ELF-1 (cell line): Measurements from ENCODE around the gene ZNF408.
A peak's percentile ranks its signal among the peaks of the same experiment; 100 is the strongest.
"Not testable (repeated sequence)": the region's sequence is repeated elsewhere in the genome, so short reads cannot be mapped to it uniquely, and the experiment has no call there.

Experiments used
- DNase-seq: peaks from one replicate; pipeline ENCODE4 v3.0.0-alpha.2; 2016; ENCODE audit warnings: low read depth, low spot score

Gene ZNF408

DNA sequence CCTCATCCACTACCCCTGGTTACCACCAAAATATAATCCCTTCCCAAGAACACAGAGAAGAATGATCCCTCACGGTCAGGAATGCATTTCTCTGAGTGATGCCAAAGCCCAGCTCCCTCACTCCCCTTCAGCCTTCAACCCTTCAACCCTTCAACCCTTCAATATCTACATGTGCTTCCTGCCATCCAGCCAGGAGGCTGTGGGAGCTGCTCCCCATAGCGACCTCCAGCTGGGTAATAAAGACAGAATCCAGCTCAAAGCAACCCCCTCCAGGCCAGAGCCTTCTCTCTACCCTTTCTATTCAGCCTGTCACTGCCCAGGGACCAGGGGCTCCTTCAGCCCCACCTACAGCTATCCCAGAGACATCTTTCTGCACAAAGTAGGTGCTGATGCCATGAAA, 3.1 kb upstream of the ZNF408 start:
- no peak for DNase-seq

DNA sequence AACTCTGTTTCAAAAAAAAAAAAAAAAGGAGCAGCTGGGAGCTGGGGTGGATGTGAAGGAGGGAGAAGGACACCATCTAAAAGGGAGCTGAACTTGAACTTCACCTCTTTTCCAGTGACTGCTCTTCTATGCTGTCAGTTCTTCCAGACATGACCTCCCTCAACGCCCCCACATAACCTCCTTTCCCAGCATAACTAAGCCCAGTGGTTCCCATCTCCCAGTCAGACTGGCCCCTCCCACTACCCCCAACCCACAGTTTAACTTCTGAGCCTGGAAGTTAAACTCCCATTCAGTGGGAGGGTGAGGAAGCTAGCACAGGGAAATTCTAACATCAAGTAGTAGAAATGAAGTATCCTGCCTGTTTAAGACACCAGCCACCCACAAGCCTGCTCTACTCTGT, 2.2 kb upstream of the ZNF408 start:
- DNase-seq = no peak

DNA sequence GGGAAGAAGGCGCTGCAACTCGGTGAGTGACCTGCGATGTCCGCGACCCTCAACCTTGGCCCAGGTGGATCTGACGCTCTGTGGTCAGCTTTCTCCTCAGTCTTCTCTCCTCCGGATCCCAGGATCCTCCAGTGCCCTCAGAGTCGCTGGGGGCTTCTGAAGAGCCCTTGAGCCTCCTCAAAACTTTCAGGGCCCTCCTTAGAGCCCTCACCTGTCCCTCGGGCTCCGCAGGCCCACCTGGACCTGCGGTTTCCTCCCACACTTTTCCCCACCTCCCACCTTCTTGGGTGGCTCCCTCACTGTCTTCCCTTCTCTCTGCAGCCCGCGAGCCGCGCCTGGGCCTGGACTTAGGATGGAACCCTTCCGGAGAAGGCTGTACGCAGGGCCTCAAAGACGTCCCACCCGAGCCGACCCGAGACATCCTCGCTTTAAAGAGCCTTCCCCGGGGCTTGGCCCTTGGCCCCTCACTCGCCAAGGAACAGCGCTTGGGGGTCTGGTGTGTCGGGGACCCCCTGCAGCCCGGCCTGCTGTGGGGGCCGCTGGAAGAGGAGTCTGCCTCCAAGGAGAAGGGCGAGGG, 335 bp downstream of the ZNF408 start:
- DNase-seq = no peak

DNA sequence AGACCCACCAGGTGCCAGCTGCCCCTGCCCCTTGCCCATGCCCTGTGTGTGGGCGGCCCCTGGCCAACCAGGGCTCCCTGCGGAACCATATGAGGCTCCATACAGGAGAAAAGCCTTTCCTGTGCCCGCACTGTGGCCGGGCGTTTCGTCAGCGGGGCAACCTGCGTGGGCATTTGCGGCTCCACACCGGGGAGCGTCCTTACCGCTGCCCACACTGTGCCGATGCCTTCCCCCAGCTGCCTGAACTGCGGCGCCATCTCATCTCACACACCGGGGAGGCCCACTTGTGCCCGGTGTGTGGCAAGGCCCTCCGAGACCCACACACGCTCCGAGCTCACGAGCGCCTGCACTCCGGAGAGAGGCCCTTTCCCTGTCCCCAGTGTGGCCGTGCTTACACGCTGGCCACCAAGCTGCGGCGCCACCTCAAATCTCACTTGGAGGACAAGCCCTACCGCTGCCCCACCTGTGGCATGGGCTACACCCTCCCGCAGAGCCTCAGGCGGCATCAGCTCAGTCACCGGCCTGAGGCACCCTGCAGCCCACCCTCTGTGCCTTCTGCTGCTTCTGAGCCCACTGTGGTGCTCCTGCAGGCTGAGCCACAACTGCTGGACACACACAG, 4.3 kb downstream of the ZNF408 start:
- no peak for DNase-seq

DNA sequence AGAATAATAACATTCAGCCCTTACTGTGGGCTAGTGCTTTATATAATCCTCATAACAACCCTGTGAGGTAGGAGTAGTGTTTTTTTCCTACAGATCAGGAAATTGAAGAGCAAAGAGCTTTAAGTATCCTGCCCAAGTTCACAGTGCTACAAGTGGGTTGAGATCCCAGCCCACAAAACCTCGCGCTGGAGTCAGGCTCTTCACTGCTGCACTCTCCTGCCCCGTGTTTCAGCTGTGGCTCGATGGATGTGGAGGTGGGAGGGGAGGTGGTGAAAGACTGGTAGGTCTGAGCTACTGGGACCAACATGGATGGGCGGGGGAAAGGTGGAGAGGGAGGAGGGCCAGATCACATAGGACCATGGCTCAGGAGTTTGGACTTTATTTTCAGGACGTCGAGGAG, 6.1 kb downstream of the ZNF408 start:
- no peak for DNase-seq

DNA sequence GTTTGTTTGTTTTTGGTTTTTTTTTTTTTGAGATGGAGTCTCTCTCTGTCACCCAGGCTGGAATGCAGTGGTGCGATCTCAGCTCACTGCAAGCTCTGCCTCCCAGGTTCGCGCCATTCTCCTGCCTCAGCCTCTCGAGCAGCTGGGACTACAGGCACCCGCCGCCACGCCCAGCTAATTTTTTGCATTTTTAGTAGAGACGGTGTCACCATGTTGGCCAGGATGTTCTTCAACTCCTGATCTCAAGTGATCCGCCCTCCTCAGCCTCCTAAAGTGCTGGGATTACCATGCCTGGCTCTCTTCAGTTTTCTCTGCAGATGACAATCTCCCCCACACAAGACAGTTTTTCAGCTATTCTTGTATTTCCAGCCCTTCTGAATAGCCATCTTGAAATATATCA, 8.5 kb downstream of the ZNF408 start:
- not testable (repeated sequence) for DNase-seq

DNA sequence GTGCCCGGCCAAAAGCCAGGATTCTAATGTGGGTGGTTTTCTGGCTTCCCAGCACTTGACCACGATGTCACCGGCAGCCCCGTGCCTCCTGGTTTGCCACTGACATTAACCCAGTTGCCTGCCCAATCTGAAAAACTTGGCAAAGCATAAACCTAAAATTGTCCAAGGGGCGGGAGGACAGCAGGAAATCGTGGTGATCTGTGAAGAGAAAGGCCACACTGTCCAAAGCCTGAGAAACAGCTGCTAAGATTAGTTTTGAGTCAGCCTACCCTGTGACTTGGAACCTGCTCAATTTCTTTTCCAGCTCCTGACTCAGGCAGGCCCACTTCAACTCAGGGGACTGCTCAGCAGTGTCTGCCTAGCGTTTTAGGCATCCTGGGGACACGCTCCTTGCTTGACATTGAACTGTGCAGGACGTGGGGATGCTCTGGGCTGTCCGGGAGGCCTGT, 10.0 kb downstream of the ZNF408 start:
- no peak for DNase-seq

DNA sequence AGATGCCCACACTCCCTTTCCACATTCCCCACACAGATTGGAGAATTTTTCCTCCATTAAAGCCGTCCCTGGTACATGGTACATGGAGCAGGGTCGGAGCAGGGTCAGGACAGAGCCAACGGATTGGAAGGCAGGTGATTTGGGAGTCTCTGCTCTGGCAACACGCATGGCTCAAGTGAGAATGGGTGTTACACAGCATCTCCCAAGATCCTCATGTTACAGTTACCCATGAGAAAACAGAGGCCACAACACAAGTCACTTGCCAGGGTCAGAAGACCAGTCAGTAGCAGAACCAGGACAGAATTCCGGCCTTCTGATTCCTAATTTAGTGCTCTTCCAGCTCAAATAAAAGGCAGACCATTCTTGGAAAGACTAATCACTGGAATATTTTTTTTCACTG, 10.5 kb downstream of the ZNF408 start:
- DNase-seq = no peak

DNA sequence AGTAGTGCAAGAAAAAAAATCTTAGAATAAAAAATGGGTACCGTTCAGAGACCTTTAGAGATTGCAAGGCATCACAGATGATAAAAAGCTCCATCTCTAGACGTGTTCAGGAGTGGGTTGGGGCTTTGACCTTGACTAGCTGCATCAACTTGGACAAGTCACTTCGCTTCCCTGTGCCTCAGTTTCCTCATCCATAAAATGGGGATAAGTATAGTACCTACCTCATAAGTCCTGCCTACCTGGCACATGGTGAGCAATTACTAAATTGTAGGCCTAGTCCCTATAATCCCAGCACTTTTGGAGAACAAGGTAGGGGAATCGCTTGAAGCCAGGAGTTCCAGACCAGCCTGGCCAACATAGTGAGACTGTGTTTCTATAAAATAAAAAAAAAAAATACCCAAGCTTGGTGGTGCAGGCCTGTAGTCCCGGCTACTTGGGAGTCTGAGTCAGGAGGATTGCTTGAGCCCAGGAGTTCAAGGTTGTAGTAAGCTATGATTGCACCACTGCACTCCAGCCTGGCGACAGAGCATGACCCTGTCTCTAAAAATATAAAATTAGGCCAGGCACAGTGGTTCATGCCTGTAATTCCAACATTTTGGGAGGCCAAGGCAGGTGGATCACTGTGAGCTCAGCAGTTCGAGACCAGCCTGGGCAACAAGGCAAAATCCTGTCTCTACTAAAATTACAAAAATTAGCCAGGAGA, 12.2 kb downstream of the ZNF408 start:
- DNase-seq = no peak

DNA sequence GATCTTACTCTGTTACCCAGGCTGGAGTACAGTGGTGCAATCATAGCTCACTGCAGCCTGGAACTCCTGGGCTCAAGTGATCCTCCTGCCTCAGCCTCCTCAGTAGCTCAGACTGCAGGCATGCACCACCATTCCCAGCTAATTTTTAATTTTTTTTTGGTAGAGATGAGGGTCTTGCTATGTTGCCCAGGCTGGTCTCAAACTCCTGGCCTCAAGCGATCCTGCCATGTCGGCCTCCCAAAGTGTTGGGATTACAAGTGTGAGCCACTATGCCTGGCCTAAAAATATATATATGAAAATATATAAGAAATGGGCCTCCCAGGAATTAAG, 17.0 kb downstream of the ZNF408 start:
- DNase-seq = not testable (repeated sequence)

DNA sequence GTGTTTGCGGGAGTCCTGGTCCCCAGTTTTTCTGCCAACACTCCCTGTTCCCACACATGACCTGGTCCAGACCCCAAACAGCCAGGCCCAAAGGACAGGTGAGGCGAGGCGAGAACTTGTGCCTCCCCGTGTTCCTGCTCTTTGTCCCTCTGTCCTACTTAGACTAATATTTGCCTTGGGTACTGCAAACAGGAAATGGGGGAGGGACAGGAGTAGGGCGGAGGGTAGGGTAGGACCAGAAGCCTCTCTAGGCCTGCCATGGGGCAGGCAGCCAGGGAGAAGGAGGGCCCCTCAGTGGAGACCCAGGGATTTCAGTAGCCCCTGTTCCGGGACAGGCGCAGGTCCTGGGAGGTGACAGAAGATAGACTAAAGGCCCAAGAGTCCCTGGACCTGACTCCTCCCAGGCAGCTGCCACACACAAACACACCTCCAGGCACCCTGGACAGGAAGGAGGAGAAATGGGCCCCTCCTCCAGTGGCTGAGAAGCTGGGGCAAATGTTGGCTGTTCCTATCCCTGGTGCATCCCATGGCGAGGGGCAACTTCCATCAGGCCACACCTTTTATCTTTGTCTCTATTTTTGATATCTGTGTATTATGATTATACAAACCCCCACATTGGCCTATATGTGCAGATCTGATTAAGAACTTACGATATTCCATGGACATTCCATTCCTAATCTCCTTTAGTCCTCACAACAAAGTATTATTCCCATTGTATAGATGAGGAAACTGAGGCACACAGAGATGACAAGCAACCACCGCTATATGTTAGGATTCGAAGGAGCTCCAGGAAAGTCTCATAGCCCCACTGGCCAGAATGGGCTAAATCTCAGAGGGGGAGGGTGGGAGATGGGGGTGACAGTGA, 17.6 kb downstream of the ZNF408 start:
- DNase-seq = peak; percentile 17

DNA sequence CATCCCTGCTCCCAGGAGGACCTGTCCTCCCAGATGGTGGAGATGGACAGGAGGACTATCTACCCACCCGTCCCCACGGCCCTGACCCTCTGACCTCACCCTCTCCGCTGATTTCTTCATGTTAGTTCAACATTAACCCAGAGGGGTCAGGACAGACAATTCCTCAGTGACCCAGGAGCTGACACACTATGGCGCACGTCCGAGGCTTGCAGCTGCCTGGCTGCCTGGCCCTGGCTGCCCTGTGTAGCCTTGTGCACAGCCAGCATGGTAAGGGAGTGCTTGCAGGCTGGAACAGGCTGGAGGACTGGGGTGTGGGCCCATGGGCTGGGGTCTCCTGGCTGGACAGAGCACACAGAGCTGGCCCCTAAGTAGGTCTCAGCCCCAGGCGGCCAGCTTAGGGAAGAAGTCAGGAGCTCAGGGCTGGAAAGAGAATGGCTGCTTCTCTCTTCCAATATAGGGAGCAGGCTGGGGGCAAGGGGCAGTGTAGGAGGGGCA, 18.3 kb downstream of the ZNF408 start, which contains the start of gene F2:
TSS of gene F2 (plus strand) at position 166 of the 495 bp plus-strand sequence. CDS start at position 189, 23 bp downstream.
- DNase-seq = no peak

DNA sequence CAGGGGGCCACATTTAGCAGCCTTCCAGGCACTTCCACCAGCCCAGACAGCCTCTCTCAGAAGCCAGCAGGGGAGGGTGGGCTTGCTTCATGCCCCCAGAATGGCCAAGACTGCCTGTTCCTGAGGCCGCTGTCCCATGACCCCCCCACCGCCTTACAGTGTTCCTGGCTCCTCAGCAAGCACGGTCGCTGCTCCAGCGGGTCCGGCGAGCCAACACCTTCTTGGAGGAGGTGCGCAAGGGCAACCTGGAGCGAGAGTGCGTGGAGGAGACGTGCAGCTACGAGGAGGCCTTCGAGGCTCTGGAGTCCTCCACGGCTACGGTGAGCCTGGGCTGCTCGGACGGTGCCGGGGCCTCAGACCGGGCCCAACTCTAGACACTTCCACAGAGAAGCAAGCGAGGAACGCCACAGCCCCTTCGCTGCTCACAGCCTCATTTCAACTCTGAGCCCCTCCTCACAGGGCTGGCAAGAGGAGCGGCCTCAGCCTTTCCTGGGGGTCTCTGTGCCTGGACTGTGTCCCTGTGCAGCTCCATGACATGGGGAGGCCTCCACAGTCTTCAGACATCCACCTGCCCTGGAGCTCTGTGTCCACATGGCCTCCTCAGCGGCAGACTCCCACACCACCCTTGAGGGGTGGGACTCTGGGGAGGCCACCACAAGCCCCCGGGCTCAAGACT, 18.9 kb downstream of the ZNF408 start:
- DNase-seq = no peak

DNA sequence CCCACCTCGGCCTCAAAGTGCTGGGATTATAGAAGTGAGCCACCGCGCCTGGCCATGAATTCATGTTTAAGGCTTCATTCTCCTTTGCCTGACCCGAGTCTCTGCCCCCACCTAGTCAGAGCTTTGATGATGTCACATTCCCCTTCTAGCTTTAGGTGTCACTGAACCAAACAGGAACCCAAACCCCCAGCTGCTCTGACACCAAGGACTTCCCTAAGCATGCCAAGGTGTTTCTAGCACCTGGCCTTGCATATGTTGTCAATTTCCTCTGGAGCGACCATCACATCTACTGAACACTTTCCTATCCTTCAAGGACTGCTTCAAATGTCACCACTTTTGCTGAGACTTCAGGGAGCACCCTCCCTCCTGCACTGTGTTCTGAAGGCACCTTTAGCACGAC, 20.5 kb downstream of the ZNF408 start:
- DNase-seq = no peak

DNA sequence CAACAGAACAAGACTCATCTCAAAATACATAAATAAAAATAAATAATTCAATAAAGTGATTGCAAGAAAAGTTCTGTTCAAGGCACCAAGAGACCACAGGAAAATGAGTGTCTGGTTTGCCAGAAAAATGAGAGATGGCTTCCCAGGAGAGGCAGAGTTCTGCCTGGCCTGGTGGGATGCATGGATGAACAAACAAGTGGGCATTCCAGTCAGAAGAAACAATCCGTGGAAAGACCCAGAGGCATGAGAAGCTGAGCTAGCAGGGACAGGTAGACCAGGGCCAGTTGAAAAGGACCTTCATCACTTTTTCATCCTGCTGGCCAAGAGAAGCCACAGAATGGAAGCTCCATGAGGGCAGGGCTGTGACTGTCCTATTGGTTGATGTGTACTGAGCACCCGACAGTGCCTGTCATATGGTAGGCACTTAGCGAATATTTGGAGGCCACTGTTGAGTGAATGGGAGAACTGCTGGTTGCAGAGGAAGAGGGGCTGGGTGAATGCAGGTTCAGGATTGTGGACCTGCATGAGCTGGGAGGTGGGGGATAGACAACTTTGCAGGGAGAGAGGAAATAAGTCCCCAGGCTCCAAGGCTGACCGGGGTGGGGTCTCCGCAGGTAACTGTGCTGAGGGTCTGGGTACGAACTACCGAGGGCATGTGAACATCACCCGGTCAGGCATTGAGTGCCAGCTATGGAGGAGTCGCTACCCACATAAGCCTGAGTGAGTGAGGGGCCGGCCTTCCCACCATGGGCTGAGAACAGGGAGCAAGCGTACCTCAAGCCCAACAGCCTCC, 21.9 kb downstream of the ZNF408 start:
- no peak for DNase-seq

DNA sequence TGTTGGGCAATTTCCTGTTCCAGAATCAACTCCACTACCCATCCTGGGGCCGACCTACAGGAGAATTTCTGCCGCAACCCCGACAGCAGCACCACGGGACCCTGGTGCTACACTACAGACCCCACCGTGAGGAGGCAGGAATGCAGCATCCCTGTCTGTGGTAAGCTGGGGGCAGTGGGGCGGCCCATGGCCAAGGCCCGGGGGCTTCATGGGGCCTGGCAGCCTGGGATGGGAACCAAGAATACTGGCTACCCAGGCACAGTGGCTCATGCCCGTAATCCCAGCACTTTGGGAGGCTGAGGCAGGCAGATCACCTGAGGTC, 22.5 kb downstream of the ZNF408 start:
- DNase-seq = no peak

DNA sequence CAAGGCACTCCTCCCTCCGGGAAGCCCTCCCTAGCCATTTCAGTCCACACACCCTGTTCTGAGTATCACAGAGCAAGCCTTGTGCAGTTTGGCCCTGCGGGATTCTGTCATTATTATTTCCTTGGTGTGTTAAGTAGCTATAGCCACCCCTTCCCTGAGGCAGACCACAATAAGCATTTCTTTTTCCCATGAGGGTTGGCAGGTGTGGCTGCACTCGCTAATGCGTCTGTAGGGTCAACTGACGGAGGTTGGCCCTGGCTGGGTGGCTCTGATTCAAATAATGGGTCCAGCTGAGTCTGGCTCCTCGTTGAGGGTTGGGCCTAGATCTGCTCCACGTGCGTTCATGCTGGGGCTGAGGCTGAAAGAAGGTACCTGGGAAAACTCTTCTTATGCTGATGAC, 23.3 kb downstream of the ZNF408 start:
- peak; percentile 49 for DNase-seq

DNA sequence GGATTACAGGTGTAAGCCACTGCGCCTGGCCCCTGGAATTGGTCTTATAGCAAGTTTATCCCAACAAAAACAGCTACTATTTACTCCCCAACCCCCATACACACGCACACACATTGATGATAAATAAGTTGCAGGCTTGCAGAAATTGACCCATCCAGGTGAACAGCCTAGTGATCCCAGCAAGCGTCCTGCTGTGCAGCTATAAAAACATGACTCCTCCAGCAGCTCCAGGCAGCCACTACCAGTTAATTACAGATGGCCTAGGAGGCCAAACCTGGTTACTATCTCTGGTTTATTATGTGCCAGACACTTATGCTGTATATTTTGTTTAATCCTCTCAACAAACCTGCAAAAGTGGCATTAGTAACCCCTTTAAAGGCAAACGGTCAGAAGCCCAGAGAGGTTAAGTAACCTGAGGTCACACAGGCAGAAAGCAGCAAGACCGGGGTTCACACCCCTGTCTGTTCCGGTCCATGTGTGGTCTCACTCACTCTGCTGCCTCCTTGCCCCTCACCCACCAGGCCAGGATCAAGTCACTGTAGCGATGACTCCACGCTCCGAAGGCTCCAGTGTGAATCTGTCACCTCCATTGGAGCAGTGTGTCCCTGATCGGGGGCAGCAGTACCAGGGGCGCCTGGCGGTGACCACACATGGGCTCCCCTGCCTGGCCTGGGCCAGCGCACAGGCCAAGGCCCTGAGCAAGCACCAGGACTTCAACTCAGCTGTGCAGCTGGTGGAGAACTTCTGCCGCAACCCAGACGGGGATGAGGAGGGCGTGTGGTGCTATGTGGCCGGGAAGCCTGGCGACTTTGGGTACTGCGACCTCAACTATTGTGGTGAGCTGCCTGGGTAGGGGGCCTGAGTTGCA, 24.7 kb downstream of the ZNF408 start:
- DNase-seq = no peak

DNA sequence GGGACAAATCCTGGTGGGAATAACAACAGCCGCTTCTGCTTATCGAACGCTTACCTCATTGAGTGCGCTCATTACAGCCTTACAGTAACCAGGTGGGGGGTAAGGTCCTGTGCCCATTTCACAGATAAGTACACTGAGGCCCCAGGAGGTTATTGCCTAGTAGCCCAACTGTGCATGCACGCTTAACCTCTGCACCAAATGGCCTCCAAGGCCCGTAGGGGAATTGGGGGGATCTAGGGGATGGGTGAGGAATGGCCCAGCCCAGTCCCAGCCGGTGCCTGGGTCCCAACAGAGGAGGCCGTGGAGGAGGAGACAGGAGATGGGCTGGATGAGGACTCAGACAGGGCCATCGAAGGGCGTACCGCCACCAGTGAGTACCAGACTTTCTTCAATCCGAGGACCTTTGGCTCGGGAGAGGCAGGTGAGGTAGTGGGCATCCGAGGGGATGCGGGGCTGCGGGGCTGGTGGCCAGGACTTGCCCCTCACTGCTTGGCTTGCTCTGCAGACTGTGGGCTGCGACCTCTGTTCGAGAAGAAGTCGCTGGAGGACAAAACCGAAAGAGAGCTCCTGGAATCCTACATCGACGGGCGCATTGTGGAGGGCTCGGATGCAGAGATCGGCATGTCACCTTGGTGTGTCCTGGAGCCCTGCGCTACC, 25.5 kb downstream of the ZNF408 start:
- DNase-seq = no peak
